ENCODE data around the gene SMCO2.
"Not testable (repeated sequence)": the region's sequence is repeated elsewhere in the genome, so short reads cannot be mapped to it uniquely, and the experiment has no call there.

The SMCO2 gene

GRCh38 chr12:27531896-27532295, 85.4 kb downstream of the SMCO2 start:
- Histone ChIP-seq H3K9ac (no peak overlapping the region), H3K4me2 (peak overlapping the region; percentile 87), H3K4me3 (no peak overlapping the region), H3K27ac (no peak overlapping the region), H4K20me1 (no peaks in the 10 kb centered on the region), H3K36me3 (peaks cover 8% of the 10 kb centered on the region; the same call in 1 of the 2 replicates), H3K4me1 (peaks cover 92% of the 10 kb centered on the region), H3K9me3 (no peaks in the 10 kb centered on the region), H3K27me3 (no peaks in the 10 kb centered on the region)
- no peak for TF ChIP-seq Cebpa-rat (IDR thresholded peaks at IDR 0.05)

- Histone ChIP-seq H3K9ac (peak overlapping the region; percentile 51; the same call in 1 of the 2 replicates), H3K27ac (peak overlapping the region; percentile 65), H3K27me3 (no peaks in the 10 kb centered on the region), H3K9me3 (no peaks in the 10 kb centered on the region), H3K4me1 (peaks cover 99% of the 10 kb centered on the region), H4K20me1 (no peaks in the 10 kb centered on the region), H3K4me2 (peak overlapping the region; percentile 87), H3K36me3 (peaks cover 6% of the 10 kb centered on the region; the same call in 1 of the 2 replicates), H3K4me3 (0 out of 2 replicates have a peak overlapping the region, but pooled peaks have one; percentile 32)
- no peak for TF ChIP-seq Cebpa-rat (IDR thresholded peaks at IDR 0.05)
Observed at GRCh38 chr12:27534060-27534764, 87.7 kb downstream of the SMCO2 start.

- Histone ChIP-seq H3K4me3 (0 out of 2 replicates have a peak overlapping the region, but pooled peaks have one; percentile 32), H3K27me3 (no peaks in the 10 kb centered on the region), H3K9me3 (no peaks in the 10 kb centered on the region), H3K4me2 (peak overlapping the region; percentile 87), H3K9ac (no peak overlapping the region), H3K27ac (peak overlapping the region; percentile 65), H4K20me1 (no peaks in the 10 kb centered on the region), H3K36me3 (0 out of 2 replicates have a peak, but pooled peaks cover 4% of the 10 kb centered on the region), H3K4me1 (peaks cover 100% of the 10 kb centered on the region)
- no peak for TF ChIP-seq Cebpa-rat (IDR thresholded peaks at IDR 0.05)
Observed at GRCh38 chr12:27534765-27535161, 88.2 kb downstream of the SMCO2 start.

GRCh38 chr12:27535318-27535717, 88.8 kb downstream of the SMCO2 start:
- H3K36me3 ChIP-seq = 0 out of 2 replicates have a peak, but pooled peaks cover 4% of the 10 kb centered on the region
- peak overlapping the region; percentile 87 for H3K4me2 ChIP-seq
- H4K20me1 ChIP-seq = no peaks in the 10 kb centered on the region
- no peaks in the 10 kb centered on the region for H3K9me3 ChIP-seq
- peaks cover 100% of the 10 kb centered on the region for H3K4me1 ChIP-seq
- peak overlapping the region; percentile 32; the same call in 1 of the 2 replicates for H3K4me3 ChIP-seq
- peak overlapping the region; percentile 65 for H3K27ac ChIP-seq
- H3K9ac ChIP-seq = peak overlapping the region; percentile 7; the same call in 1 of the 2 replicates
- TF ChIP-seq Cebpa-rat (IDR thresholded peaks at IDR 0.05) = no peak
- no peaks in the 10 kb centered on the region for H3K27me3 ChIP-seq

GRCh38 chr12:27537855-27538675, 91.5 kb downstream of the SMCO2 start:
- H3K4me1 ChIP-seq = peaks cover 89% of the 10 kb centered on the region
- no peaks in the 10 kb centered on the region for H4K20me1 ChIP-seq
- no peaks in the 10 kb centered on the region for H3K27me3 ChIP-seq

GRCh38 chr12:27539191-27539631, 92.7 kb downstream of the SMCO2 start:
- Histone ChIP-seq H3K9me3 (peaks cover 13% of the 10 kb centered on the region), H3K4me1 (peaks cover 77% of the 10 kb centered on the region), H3K27ac (no peak overlapping the region), H3K9ac (no peak overlapping the region), H3K4me2 (peak overlapping the region; percentile 87), H3K4me3 (no peak overlapping the region), H3K36me3 (peaks cover 7% of the 10 kb centered on the region; the same call in 1 of the 2 replicates), H4K20me1 (no peaks in the 10 kb centered on the region), H3K27me3 (no peaks in the 10 kb centered on the region)
- TF ChIP-seq Cebpa-rat (IDR thresholded peaks at IDR 0.05) = no peak

More at GRCh38 chr12:27537855-27538675, 91.5 kb downstream of the SMCO2 start:
- Histone ChIP-seq H3K4me2 (peak overlapping the region; percentile 87), H3K4me3 (no peak overlapping the region), H3K9me3 (0 out of 2 replicates have a peak, but pooled peaks cover 7% of the 10 kb centered on the region), H3K36me3 (0 out of 2 replicates have a peak, but pooled peaks cover 4% of the 10 kb centered on the region), H3K27ac (peak overlapping the region; percentile 10; the same call in 1 of the 2 replicates), H3K9ac (no peak overlapping the region; the same call in 1 of the 2 replicates)
- TF ChIP-seq Cebpa-rat (IDR thresholded peaks at IDR 0.05) = no peak

- Histone ChIP-seq H3K4me3 (no peak overlapping the region), H3K27me3 (no peaks in the 10 kb centered on the region), H3K27ac (peak overlapping the region; percentile 42; the same call in 1 of the 2 replicates), H4K20me1 (no peaks in the 10 kb centered on the region), H3K36me3 (peaks cover 10% of the 10 kb centered on the region), H3K9me3 (peaks cover 19% of the 10 kb centered on the region), H3K4me2 (peak overlapping the region; percentile 61), H3K9ac (peak overlapping the region; percentile 26; the same call in 1 of the 2 replicates), H3K4me1 (peaks cover 58% of the 10 kb centered on the region)
- TF ChIP-seq Cebpa-rat (IDR thresholded peaks at IDR 0.05) = no peak
Observed at GRCh38 chr12:27541031-27541719, 94.6 kb downstream of the SMCO2 start.

- Histone ChIP-seq H3K27me3 (no peaks in the 10 kb centered on the region), H3K4me3 (no peak overlapping the region), H3K9me3 (peaks cover 22% of the 10 kb centered on the region), H4K20me1 (no peaks in the 10 kb centered on the region; the same call in 1 of the 2 replicates), H3K4me1 (peaks cover 51% of the 10 kb centered on the region), H3K27ac (no peak overlapping the region), H3K4me2 (no peak overlapping the region), H3K9ac (no peak overlapping the region), H3K36me3 (peaks cover 10% of the 10 kb centered on the region)
- TF ChIP-seq Cebpa-rat (IDR thresholded peaks at IDR 0.05) = no peak
Observed at GRCh38 chr12:27542628-27543027, 96.1 kb downstream of the SMCO2 start.

- H3K4me1 ChIP-seq = peaks cover 50% of the 10 kb centered on the region
- not testable (repeated sequence) for H3K27ac ChIP-seq, H3K9ac ChIP-seq, H3K27me3 ChIP-seq, H3K4me3 ChIP-seq, H3K4me2 ChIP-seq
- peaks cover 10% of the 10 kb centered on the region for H3K36me3 ChIP-seq
- H4K20me1 ChIP-seq = peaks cover 13% of the 10 kb centered on the region; the same call in 1 of the 2 replicates
- H3K9me3 ChIP-seq = peaks cover 22% of the 10 kb centered on the region
Observed at GRCh38 chr12:27544858-27545257, 98.3 kb downstream of the SMCO2 start.
